ENCODE results near the gene DNAJA3.

- no peak for TF ChIP-seq CTCF (IDR thresholded peaks at IDR 0.05)
- TF ChIP-seq POLR2A (IDR thresholded peaks at IDR 0.05): no peak
Measured at GRCh38 chr16:4433914-4434787, 8.5 kb downstream of the DNAJA3 start.

Measured in lower leg skin (tissue), 3 donors.